CD8-positive, alpha-beta memory T cell (primary cell): Measurements from ENCODE around the gene NGB. TPM values are rescaled to one million over a fixed set of nuclear protein-coding genes. Genes with fewer than 3 reads are reported as not detected.
"Not testable (repeated sequence)": the region's sequence is repeated elsewhere in the genome, so short reads cannot be mapped to it uniquely, and the experiment has no call there.

Experiments used
- CTCF ChIA-PET: fragments of 350-600 bp; sonication (Branson Sonifier 250); formaldehyde crosslinking; loops from one replicate; lab custom pipeline; 2021; ENCODE audit warnings: antibody characterized with exemption; lab: Charles Lee
- POLR2A ChIA-PET: fragments of 350-600 bp; sonication (Branson Sonifier 250); formaldehyde crosslinking; loops from one replicate; lab custom pipeline; 2021; ENCODE audit warnings: antibody characterized with exemption; lab: Charles Lee
- DNase-seq, 5 donors: peaks; one replicate each; pipeline versions ENCODE4 v3.0.0 to v3.0.0-alpha.2; 2020 to 2022; ENCODE audit warnings: mixed read lengths in 1 of 5
- H3K27ac ChIP-seq: one replicate; pipeline ENCODE4 v1.7.0; 2013; ENCODE audit warnings: low read depth, mild to moderate bottlenecking, low read length, moderate library complexity
- H3K27me3 ChIP-seq: 2 replicates; pipeline ENCODE4 v1.7.0; 2013; ENCODE audit warnings: low read length, mild to moderate bottlenecking; ENCODE audit not compliant: insufficient read depth, poor library complexity, severe bottlenecking
- H3K36me3 ChIP-seq: 2 replicates; pipeline ENCODE4 v1.7.0; 2013; ENCODE audit warnings: mild to moderate bottlenecking, low read length, moderate library complexity; ENCODE audit not compliant: insufficient read depth
- H3K4me1 ChIP-seq: 2 replicates; pipeline ENCODE4 v1.7.0; 2013; ENCODE audit warnings: mild to moderate bottlenecking, low read length, moderate library complexity; ENCODE audit not compliant: insufficient read depth
- H3K4me3 ChIP-seq: 2 replicates; pipeline ENCODE4 v1.7.0; 2013; ENCODE audit warnings: mild to moderate bottlenecking, low read length
- H3K9me3 ChIP-seq: 2 replicates; pipeline ENCODE4 v1.7.0; 2013; ENCODE audit warnings: mild to moderate bottlenecking, low read length
- H3K27ac Mint-ChIP-seq, 8 donors: one replicate each; pipeline ENCODE4 v1.8.0; 2020 to 2021; ENCODE audit warnings: mixed read lengths in 8 of 8, mild to moderate bottlenecking in 6 of 8, inconsistent platforms in 3 of 8, moderate library complexity in 3 of 8
- H3K27me3 Mint-ChIP-seq, 2 donors: one replicate each; pipeline ENCODE4 v1.8.0; 2020 to 2021; ENCODE audit warnings: mixed read lengths in 2 of 2, mild to moderate bottlenecking in 1 of 2, moderate library complexity in 1 of 2
- H3K36me3 Mint-ChIP-seq, 3 donors: one replicate each; pipeline ENCODE4 v1.8.0; 2020 to 2021; ENCODE audit warnings: mixed read lengths in 3 of 3, inconsistent platforms in 1 of 3, mild to moderate bottlenecking in 1 of 3
- H3K4me1 Mint-ChIP-seq, 3 donors: one replicate each; pipeline ENCODE4 v1.8.0; 2020 to 2021; ENCODE audit warnings: mixed read lengths in 3 of 3, inconsistent platforms in 1 of 3, mild to moderate bottlenecking in 1 of 3
- H3K4me3 Mint-ChIP-seq, 7 donors: one replicate each; pipeline ENCODE4 v1.8.0; 2020 to 2021; ENCODE audit warnings: mixed read lengths in 7 of 7, mild to moderate bottlenecking in 6 of 7, moderate library complexity in 4 of 7, inconsistent platforms in 2 of 7
- H3K9me3 Mint-ChIP-seq, 5 donors: one replicate each; pipeline ENCODE4 v1.8.0; 2020 to 2022; ENCODE audit warnings: mixed read lengths in 5 of 5, mild to moderate bottlenecking in 3 of 5, moderate library complexity in 2 of 5, inconsistent platforms in 1 of 5
- polyA plus RNA-seq: library from polyadenylated mRNA; unstranded; fragments of 300-500 nt; fragmentation: Illumina TruSeq; gene quantifications from one replicate; pipeline ENCODE4 v1.2.3, GENCODE V29; 2021
- total RNA-seq, 2 experiments: library from RNA; stranded (reverse); gene quantifications; one replicate each; pipeline ENCODE4 v1.2.3, GENCODE V29; 2021

The NGB gene, protein sequence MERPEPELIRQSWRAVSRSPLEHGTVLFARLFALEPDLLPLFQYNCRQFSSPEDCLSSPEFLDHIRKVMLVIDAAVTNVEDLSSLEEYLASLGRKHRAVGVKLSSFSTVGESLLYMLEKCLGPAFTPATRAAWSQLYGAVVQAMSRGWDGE
- total RNA-seq (not detected), polyA plus RNA-seq (not detected)

DNA sequence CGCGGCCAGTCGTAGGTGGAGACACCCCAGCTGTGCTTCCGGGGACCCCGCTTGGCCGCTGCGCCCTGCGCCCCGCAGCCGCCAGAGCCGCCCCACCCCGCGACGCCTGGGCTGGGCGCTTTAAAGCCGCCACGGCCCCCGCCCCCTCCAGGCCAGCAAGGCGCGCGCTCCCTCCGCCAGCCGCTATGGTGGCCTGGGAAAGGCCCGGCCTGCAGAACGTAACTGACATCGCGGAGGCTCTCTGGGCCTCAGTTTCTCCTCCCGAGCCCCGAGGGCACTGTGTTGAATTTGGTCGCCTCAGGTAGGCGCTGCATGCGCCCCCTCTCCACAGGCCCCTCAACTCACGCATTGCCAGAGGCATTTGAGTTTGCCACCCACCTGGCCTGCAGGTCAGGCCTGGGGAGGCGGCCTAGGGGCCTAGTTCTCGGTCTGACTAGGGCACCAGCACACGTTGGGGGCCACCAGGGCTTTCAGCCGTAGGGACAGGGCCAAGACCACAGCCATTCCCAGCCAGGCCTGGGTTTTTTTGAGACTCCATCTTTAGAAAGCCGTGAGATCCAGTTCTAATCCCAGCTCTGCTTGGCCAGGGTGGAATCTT is at the start of gene NGB:
Gene NGB (minus strand): TSS at position 94 of the 598 bp plus-strand sequence. CDS start 269 bp downstream, outside the sequence.
- peak within 1 kb of the TSS in 1 of 7 donors; percentile 32 for H3K4me3 Mint-ChIP-seq
- ChIA-PET POLR2A (no interaction called here), CTCF (no interaction called here)
- H3K27me3 ChIP-seq: peaks cover 4% of the 10 kb centered on the region
- peaks cover 0 to 2% (median 0%) of the 10 kb centered on the region in 5 donors for H3K9me3 Mint-ChIP-seq
- no peaks in the 10 kb centered on the region for H3K9me3 ChIP-seq
- H3K36me3 ChIP-seq: no peaks in the 10 kb centered on the region
- peaks cover 28 to 41% of the 10 kb centered on the region in 2 donors for H3K27me3 Mint-ChIP-seq
- peaks cover 0 to 12% (median 0%) of the 10 kb centered on the region in 3 donors for H3K4me1 Mint-ChIP-seq
- no peaks in the 10 kb centered on the region for H3K4me1 ChIP-seq
- H3K36me3 Mint-ChIP-seq: peaks cover 0 to 4% (median 2%) of the 10 kb centered on the region in 3 donors
- H3K4me3 ChIP-seq: no peak within 1 kb of the TSS
- no peak within 1 kb of the TSS for H3K27ac ChIP-seq
- H3K27ac Mint-ChIP-seq: no peak within 1 kb of the TSS
- DNase-seq: no peak

DNA sequence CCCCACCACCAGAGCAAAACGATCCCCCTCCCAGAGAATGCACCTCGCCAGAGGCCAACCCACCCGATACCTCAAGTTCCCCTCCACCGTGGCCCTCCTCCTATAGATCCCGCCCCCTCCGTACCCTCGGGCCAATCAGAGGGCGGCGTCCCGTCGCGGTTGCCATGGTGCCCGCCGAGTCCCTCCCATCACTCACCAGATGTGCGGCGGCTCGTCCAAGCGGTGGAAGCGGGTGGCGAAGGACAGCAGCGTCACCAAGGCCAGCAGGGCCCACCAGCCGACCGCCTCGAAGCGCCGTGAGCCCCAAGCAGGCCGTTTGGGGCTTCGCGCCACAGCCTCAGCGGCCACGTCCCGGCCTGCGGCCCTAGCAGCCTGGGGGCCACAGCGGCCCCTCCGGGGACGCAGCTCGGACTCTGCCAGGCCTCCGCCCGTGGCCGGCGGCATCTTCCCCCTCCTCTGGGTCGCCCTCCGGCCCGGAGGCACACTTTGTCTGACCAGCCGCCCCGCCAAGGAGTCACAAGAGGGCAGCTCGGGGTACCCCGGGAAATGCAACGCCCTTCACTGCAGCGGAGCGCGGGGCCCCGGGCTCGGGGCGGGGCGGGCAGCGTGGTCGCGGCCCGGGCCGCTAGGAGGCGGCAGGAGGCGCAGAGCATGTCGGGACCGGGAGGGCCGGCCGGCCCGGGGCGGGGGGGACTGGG is 49.4 kb upstream of the NGB start, which contains the start of gene POMT2:
Gene POMT2 (minus strand): TSS at position 646 of the 698 bp plus-strand sequence. CDS start 202 bp downstream, at position 444.
- no peaks in the 10 kb centered on the region for H3K27me3 ChIP-seq
- H3K9me3 Mint-ChIP-seq: no peaks in the 10 kb centered on the region
- peak within 1 kb of the TSS; percentile 94 for H3K27ac ChIP-seq
- peaks cover 16% of the 10 kb centered on the region for H3K4me1 ChIP-seq
- ChIA-PET CTCF (interaction anchor here (0.7 to 1.6 kb wide), 10 partner anchors 9 to 444 kb away, joined by 3 to 5 read pairs (median 3); partner anchors contain the start of genes SAMD15 and TMED8), POLR2A (interaction anchor here (0.9 to 2.7 kb wide), 7 partner anchors 57 to 480 kb away, joined by 3 to 21 read pairs (median 5); partner anchors contain the start of genes ADCK1, IRF2BPL, SAMD15 and TMED8)
- no peaks in the 10 kb centered on the region for H3K9me3 ChIP-seq
- H3K4me1 Mint-ChIP-seq: peaks cover 14 to 26% (median 21%) of the 10 kb centered on the region in 3 donors
- H3K36me3 ChIP-seq: no peaks in the 10 kb centered on the region
- peak within 1 kb of the TSS; percentile 95 for H3K4me3 ChIP-seq
- peak within 1 kb of the TSS; percentile 93 to 100 (median 98) for H3K4me3 Mint-ChIP-seq
- peak; percentile 87 to 94 (median 92) for DNase-seq
- H3K36me3 Mint-ChIP-seq: peaks cover 0 to 10% (median 0%) of the 10 kb centered on the region in 3 donors
- peak within 1 kb of the TSS; percentile 96 to 99 (median 98) for H3K27ac Mint-ChIP-seq
- peaks cover 0 to 3% of the 10 kb centered on the region in 2 donors for H3K27me3 Mint-ChIP-seq

DNA sequence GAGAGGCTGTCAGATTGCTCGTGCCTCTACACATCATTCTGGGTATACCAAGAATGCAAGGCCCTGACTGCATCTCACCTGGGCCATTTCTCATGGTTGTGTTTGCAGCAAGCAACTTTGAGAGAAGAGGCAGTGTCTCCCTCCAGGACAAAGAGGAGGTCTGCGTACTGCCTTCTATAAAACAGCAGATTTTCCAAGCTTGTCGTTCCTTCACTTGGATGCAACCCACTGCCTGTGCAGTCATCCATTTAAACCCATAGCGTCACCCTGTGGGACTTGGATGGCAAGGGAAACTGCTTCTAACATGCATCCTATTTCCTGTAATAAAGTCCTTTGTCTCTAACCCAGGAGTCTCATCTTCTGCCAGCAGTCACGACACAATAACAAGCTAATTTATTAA is 48.4 kb upstream of the NGB start:
- H3K4me3 ChIP-seq: no peak overlapping the region
- ChIA-PET POLR2A (interaction anchor here (2.7 kb wide), 1 partner anchor 57 kb away, joined by 21 read pairs; the partner anchor contains the start of genes SAMD15 and TMED8), CTCF (interaction anchor here (1.0 to 1.6 kb wide), 3 partner anchors 58 to 443 kb away, joined by 3 read pairs; partner anchors contain the start of genes SAMD15 and TMED8)
- H3K4me1 Mint-ChIP-seq: peaks cover 14 to 26% (median 21%) of the 10 kb centered on the region in 3 donors
- DNase-seq: no peak
- no peaks in the 10 kb centered on the region for H3K27me3 ChIP-seq
- H3K27ac ChIP-seq: no peak overlapping the region
- H3K9me3 Mint-ChIP-seq: no peaks in the 10 kb centered on the region
- peaks cover 0 to 10% (median 0%) of the 10 kb centered on the region in 3 donors for H3K36me3 Mint-ChIP-seq
- peak overlapping the region in 6 of 8 donors; percentile 64 to 97 (median 95) for H3K27ac Mint-ChIP-seq
- H3K27me3 Mint-ChIP-seq: peaks cover 0 to 3% of the 10 kb centered on the region in 2 donors
- no peaks in the 10 kb centered on the region for H3K9me3 ChIP-seq
- H3K36me3 ChIP-seq: no peaks in the 10 kb centered on the region
- peak overlapping the region; percentile 19 to 100 (median 93) for H3K4me3 Mint-ChIP-seq
- H3K4me1 ChIP-seq: peaks cover 16% of the 10 kb centered on the region

DNA sequence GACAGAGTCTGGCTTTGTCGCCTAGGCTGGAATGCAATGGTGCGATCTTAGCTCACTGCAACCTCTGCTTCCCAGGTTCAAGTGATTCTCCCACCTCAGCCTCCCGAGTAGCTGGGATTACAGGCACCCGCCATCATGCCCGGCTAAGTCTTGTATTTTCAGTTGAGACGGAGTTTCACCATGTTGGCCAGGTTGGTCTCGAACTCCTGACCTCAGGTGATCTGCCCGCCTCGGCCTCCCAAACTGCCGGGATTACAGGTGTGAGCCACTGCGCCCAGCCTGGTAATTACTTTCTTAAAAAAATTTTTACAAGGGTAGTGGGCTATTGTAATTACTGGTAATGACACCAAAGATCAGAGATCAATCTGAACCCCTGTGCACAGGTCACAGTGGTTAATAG is 47.8 kb upstream of the NGB start:
- H3K27ac ChIP-seq, H3K27me3 ChIP-seq, POLR2A ChIA-PET, H3K9me3 Mint-ChIP-seq, H3K4me3 Mint-ChIP-seq, H3K27me3 Mint-ChIP-seq, H3K36me3 ChIP-seq, H3K9me3 ChIP-seq, DNase-seq, H3K4me3 ChIP-seq: not testable (repeated sequence)
- H3K27ac Mint-ChIP-seq: peak overlapping the region in 2 of 8 donors; percentile 36 to 97
- CTCF ChIA-PET: interaction anchor here (1.0 to 1.3 kb wide), 2 partner anchors 58 to 140 kb away, joined by 3 read pairs; partner anchors contain the start of genes SAMD15 and TMED8
- H3K36me3 Mint-ChIP-seq: peaks cover 0 to 10% (median 0%) of the 10 kb centered on the region in 3 donors
- H3K4me1 ChIP-seq: peaks cover 16% of the 10 kb centered on the region
- H3K4me1 Mint-ChIP-seq: peaks cover 14 to 26% (median 21%) of the 10 kb centered on the region in 3 donors

DNA sequence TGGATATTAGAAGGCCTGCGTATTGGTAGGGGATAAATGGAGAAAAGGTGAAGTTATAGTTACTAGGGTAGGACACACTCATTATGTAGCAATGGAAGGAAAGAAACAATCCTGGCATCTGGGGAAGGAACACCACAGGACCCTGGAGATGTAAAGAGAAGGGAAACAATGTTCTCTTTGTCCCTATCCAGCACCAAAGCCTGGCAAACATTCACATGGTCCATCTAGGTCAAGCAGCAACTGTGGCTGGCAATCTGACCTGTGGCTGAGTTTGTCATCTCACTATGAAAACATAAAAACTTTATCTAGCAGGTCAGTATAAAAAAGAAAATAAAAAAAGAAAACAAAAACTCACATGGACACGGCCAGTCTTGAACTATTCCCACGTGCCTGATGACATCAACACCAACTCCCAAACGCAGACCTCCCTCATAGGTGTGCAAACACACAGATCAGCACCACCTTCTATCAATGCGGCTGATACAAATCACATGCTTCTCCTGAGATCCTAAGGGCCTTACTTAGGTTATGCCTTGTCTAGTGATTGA is 47.1 kb upstream of the NGB start:
- no peak overlapping the region for H3K27ac ChIP-seq
- Mint-ChIP-seq H3K36me3 (peaks cover 0 to 10% (median 0%) of the 10 kb centered on the region in 3 donors), H3K27ac (peak overlapping the region in 3 of 8 donors; percentile 8 to 29 (median 15)), H3K27me3 (peaks cover 0 to 3% of the 10 kb centered on the region in 2 donors), H3K4me1 (peaks cover 14 to 26% (median 21%) of the 10 kb centered on the region in 3 donors), H3K9me3 (no peaks in the 10 kb centered on the region), H3K4me3 (no peak overlapping the region)
- peaks cover 16% of the 10 kb centered on the region for H3K4me1 ChIP-seq
- H3K9me3 ChIP-seq: no peaks in the 10 kb centered on the region
- no peak for DNase-seq
- H3K4me3 ChIP-seq: no peak overlapping the region
- no peaks in the 10 kb centered on the region for H3K36me3 ChIP-seq
- CTCF ChIA-PET: no interaction called here
- no peaks in the 10 kb centered on the region for H3K27me3 ChIP-seq
- POLR2A ChIA-PET: no interaction called here

DNA sequence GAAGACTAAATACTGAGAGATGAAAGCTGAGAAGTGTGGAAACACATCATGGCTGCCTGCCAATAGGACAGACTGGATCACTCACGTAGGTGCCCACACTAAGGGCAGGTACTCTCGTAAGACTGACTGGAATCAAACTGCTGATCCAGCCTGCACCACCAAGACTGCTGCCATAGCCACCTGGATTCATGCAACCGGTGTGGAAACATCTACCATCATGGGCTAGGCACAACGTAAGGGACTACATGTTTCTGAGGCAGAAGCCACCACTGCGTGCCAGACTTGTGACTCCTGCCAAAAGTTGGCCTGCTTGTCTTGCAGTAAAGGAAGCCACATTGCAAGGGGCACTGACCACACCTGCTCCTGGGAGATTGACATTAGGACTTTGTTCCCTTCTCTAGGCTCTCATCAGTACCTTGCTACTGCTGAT is 45.9 kb upstream of the NGB start:
- no peak overlapping the region for H3K4me3 Mint-ChIP-seq
- no peak overlapping the region for H3K4me3 ChIP-seq
- peaks cover 8% of the 10 kb centered on the region for H3K4me1 ChIP-seq
- no peak overlapping the region for H3K27ac ChIP-seq
- H3K27ac Mint-ChIP-seq: no peak overlapping the region
- no peaks in the 10 kb centered on the region for H3K9me3 ChIP-seq
- H3K27me3 ChIP-seq: no peaks in the 10 kb centered on the region
- H3K27me3 Mint-ChIP-seq: peaks cover 0 to 3% of the 10 kb centered on the region in 2 donors
- POLR2A ChIA-PET: no interaction called here
- peaks cover 0 to 10% (median 2%) of the 10 kb centered on the region in 3 donors for H3K36me3 Mint-ChIP-seq
- H3K9me3 Mint-ChIP-seq: no peaks in the 10 kb centered on the region
- DNase-seq: no peak
- H3K36me3 ChIP-seq: no peaks in the 10 kb centered on the region
- H3K4me1 Mint-ChIP-seq: peaks cover 11 to 17% (median 12%) of the 10 kb centered on the region in 3 donors
- CTCF ChIA-PET: interaction anchor here (1.0 to 5.0 kb wide), 11 partner anchors 8 to 441 kb away, joined by 3 to 50 read pairs (median 9); partner anchors contain the start of genes SAMD15 and TMED8

DNA sequence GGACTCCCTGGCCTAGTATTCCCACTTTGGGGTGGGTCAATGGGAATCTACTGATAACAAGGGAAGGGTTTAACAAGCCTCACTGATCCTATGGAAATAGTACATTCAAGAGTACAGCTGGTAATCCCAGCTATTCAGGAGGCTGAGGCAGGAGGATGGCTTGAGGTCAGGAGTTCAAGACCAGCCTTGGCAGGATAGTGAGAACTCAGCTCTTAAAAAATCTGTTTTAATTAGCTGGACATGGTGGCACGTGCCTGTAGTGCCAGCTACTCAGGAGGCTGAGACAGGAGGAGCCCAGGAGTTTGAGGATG is 45.1 kb upstream of the NGB start:
- Histone ChIP-seq H3K36me3 (no peaks in the 10 kb centered on the region), H3K27ac (no peak overlapping the region), H3K9me3 (no peaks in the 10 kb centered on the region), H3K27me3 (no peaks in the 10 kb centered on the region), H3K4me3 (no peak overlapping the region), H3K4me1 (peaks cover 7% of the 10 kb centered on the region)
- CTCF ChIA-PET: interaction anchor here (0.7 to 5.0 kb wide), 25 partner anchors 8 to 539 kb away, joined by 3 to 50 read pairs (median 4); partner anchors contain the start of genes SAMD15, TMED8 and ZDHHC22
- Mint-ChIP-seq H3K9me3 (no peaks in the 10 kb centered on the region), H3K27me3 (peaks cover 0 to 3% of the 10 kb centered on the region in 2 donors), H3K36me3 (peaks cover 0 to 6% (median 4%) of the 10 kb centered on the region in 3 donors), H3K4me1 (peaks cover 8 to 14% (median 9%) of the 10 kb centered on the region in 3 donors), H3K27ac (peak overlapping the region in 2 of 8 donors; percentile 33 to 51), H3K4me3 (peak overlapping the region in 1 of 7 donors; percentile 82)
- POLR2A ChIA-PET: no interaction called here
- no peak for DNase-seq
